Embryonic facial prominence (tissue), 1 donor: ENCODE results near the gene ITGB1.
"Not testable (repeated sequence)": the region's sequence is repeated elsewhere in the genome, so short reads cannot be mapped to it uniquely, and the experiment has no call there.

Experiments used
- DNase-seq: peaks from one replicate; pipeline ENCODE4 v3.0.0-alpha.2; 2016; ENCODE audit errors: extremely low spot score

ITGB1 gene

GRCh38 chr10:32980558-32981468, 22.8 kb upstream of the ITGB1 start:
- DNase-seq, result peak; percentile 29

DNA sequence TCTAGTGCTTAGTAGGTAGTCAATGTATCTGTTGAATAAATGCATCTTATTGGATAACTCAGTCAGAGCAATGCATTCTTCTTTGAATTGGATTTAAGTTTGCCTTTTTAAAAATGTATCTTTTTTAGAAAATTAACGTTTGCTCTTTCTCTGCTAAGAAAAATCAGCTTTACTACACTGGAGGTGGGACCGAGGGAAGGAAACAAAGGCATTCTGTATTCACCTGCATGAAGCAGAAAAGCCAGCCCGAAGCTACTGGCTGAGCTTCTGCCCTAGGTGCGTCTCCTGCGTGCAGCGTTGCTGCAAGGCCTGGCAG, 22.2 kb upstream of the ITGB1 start:
- DNase-seq, result no peak

GRCh38 chr10:32979719-32980118, 21.7 kb upstream of the ITGB1 start:
- DNase-seq, result not testable (repeated sequence)

DNA sequence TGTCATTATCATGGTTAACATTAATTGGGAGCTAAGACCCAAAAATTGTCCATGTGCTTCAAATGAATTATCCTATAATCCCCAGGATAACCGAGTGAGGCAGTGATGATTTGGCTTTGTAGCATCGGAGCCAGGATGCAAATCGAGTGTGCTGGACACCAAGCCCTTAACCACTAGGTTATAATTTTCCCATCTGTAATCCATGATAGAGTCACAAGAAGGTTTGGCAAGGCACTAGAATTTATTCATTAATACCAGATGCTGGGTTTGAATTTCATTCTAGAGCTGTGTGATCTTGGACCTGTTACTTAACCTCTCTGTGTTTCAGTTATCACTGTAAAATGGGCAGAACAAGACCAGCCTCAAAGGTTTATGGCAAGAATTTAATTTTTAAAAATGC, 21.0 kb upstream of the ITGB1 start:
- DNase-seq, result no peak

DNA sequence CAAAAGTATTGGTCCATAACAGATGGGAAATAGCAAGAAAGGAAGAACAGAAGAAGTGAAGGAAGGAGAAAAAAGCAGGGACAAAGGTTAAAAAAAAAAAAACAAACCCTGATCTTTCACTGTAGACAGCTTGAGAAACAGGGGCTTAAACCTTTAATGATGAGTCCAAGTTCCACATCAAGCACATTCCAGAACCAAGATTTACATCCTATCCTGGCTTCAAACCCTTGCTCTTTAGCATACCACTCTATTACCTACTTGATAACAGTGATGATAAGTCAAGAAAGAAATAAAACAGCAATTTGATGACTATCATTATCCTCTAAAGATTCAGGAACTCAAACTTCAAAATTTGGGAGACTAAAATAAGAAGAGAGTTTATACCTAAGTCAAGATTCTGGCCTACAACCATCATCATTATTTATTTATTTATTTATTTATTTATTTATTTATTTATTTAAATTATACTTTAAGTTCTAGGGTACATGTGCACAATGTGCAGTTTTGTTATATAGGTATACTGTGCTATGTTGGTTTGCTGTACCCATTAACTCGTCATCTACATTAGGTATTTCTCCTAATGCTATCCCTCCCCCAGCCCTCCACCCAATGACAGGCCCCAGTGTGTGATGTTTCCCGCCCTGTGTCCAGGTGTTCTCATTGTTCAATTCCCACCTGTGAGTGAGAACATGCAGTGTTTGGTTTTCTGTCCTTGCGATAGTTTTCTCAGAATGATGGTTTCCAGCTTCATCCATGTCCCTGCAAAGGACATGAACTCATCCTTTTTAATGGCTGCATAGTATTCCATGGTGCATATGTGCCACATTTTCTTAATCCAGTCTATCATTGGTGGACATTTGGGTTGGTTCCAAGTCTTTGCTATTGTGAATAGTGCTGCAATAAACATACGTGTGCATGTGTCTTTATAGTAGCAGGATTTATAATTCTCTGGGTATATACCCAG, 20.1 kb upstream of the ITGB1 start:
- DNase-seq, result not testable (repeated sequence)

GRCh38 chr10:32976338-32976737, 18.3 kb upstream of the ITGB1 start:
- no peak for DNase-seq

- no peak for DNase-seq
Observed at GRCh38 chr10:32972929-32973328, 14.9 kb upstream of the ITGB1 start.

GRCh38 chr10:32972460-32972859, 14.4 kb upstream of the ITGB1 start:
- no peak for DNase-seq

DNA sequence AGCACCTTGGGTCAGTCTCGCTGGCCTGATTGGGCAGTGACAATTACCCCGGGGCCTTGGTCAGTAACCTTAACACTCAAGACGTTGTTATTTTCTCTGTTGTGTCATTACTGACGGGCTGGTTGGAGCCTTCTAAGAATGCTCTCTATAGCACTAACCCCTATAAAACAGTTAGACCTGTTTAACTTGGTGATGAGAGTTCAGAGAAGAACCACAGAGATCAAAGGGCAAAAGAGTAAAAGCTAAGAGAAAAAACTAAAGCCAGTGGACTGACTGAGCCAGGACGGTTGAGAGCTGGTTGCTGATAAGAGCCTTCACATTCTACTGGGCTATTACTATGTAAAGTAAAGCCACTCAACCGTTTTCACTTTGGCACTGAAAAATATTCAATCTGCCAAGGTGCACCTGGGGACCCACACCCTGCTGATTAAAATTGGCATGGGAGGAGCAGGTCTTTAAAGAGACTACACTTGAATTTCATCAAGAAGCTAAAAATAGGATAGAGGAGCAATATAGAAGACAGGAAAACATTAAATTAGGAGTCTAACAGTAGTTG, 13.6 kb upstream of the ITGB1 start:
- no peak for DNase-seq

- no peak for DNase-seq
Observed at GRCh38 chr10:32970910-32971309, 12.9 kb upstream of the ITGB1 start.

DNA sequence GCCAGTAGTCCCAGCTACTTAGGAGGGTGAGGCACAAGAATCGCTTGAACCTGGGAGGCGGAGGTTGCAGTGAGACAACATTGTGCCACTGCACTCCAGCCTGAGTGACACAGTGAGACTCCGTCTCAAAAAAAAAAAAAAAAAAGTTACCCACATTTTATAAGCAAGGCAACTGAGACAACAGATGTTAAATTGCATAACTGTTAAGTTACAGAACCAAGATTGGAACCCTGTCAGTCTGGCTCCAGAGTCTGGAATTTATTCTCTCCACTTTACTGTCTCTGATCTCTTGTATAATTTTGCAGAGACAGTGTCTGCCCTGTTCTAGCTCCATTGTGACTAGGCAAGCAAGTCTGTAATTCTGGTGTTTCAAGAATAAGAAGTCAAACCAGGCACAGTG, 6.2 kb upstream of the ITGB1 start:
- DNase-seq, result no peak

DNA sequence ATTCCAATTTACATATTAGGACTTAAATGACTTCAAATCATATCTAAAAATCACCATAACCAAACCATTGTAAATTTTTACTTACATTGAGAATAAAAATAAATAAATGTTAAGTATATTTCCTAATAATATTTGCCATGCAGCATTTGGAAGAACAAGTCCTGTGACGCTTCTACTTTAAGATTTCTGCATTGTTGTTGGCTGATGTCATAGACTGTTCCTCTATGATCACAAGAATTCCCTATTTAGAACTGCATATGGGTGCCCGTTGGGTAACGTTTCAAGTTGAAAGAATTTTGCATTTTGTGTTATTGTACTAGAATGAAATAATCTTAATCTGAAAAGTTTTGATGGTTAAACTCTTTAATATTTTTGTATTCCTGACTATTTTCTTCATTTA, 5.1 kb upstream of the ITGB1 start:
- no peak for DNase-seq

GRCh38 chr10:32962521-32962920, 4.5 kb upstream of the ITGB1 start:
- DNase-seq, result no peak

DNA sequence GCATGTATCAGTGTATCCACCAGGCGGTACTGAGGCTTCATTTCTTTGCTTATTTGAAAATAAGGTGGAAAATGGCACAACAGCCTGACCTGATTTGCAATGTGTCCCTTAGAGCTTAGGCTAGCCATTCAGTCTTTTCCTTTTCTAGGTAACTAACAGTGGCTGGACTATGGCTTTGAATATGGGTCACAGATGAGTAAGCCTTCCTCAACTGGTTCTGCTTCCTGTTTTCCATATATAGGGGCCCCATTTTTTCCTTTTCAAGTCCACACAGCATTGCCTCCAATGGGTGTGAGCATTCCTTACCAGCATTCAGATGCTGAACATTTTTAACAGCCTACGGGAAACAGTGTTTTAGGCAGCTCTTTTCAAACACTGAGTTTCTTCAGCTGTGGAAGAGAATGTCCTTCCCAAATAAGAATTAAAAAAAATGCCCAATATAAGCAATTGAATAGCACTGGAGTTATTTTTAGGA, 3.9 kb upstream of the ITGB1 start:
- DNase-seq, result no peak

GRCh38 chr10:32961343-32961894, 3.4 kb upstream of the ITGB1 start:
- no peak for DNase-seq

DNA sequence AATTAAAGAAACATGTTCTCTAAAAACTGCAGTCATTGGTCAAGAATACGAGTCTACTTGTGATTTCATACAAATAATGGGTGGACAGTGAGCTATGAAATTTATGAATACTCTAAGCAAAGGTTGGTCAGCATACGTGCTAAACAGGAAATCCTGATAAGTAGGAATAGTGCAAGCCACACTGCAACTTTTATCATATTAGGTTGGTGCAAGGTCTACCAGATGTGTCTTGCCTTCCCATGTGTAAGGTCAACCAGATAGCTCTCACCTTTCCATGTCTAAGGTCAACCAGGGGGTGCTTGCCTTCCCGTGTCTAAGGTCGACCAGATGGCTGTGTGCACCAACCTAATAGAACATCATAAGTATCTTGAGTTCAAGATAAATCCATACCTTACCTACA, 2.0 kb upstream of the ITGB1 start:
- no peak for DNase-seq

DNA sequence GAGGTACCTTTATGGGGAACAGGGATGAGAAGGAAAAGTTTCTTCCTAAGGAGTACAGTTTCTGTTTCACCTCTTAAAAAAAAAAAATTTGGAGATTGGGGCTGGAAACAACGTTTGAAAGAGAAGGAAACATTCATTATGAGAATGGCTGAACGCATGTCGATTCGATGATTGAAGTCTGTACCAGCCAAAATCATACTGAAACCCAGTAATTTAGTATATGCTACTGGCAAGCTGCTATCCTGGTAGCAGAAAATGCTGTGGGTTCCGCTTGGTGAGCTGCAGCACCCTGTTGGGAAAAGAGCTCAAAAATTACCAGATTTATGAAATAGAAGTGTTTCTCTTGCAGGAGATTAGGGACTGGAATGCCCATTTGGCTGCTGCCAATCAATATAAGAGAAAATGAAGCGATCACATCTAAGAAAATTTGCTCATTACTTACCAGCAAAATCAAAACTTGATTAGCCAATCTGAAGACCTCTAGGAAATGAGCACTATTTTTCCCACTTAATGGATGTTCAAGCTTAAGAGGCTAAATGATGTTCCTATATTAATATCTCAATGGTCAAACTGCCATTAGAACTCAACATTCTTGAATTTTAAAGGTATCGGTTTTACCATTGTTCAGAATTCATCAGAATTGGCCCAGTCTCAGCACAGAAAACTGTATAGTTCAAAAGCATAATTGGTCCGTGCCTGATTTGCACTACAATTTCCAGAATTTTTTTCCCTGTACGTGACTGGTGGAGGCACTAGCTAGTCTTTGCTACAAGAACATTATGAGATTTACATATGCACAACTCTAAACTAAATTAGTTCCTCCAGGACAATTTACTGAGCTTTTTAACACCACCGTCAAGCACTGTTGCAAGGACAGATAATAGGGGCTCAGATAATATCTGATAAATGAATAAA, 1.2 kb upstream of the ITGB1 start:
- DNase-seq, result no peak

DNA sequence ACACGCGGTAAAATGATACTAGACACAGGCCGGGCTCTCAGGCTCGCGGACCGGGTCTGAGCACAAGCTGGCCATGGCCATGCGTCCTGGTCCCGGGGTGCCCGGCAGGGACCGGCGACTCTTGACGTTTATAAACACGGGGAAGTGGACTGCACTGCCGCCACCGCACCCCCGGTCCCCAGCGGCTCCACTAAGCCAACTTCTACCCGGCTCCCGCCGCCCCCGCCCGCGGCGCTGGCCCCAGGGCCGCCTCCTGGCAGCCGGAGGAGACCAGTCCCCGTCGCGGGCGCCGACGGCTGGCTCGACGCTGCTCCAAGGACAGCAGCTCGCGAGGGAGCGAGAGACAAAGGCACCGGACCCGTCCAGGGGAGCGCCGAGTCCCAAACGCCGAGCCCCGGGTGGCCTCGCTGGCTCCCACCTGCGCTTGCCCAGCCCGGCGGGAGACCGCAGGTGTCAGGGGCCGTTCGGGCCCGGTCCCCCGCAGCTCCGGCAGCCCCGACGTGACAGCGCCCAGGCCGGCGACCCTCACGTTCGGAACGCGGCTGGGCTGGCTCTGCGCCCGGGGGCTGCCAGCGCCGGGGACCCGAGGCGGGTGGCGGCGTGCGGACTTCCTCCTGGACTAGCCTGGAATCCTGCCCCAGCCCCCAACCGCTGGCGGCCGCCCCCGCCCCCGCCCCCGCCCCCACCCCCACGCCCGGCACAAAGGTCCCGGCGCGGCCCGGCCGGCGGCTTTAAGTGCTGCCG, 517 bp downstream of the ITGB1 start:
- no peak for DNase-seq

GRCh38 chr10:32956365-32957197, 1.4 kb downstream of the ITGB1 start:
- DNase-seq, result no peak
